ENCODE results near the gene ARID1B. TPM values are rescaled to one million over a fixed set of nuclear protein-coding genes. Genes with fewer than 3 reads are reported as not detected.

Gene ARID1B
- total and polyA plus RNA-seq, 10 of the 15 experiments (the other 5 are each of a cell fraction or from before 2014, with no cell fraction given), result 24.7 to 133 (median 54.6) TPM

DNA sequence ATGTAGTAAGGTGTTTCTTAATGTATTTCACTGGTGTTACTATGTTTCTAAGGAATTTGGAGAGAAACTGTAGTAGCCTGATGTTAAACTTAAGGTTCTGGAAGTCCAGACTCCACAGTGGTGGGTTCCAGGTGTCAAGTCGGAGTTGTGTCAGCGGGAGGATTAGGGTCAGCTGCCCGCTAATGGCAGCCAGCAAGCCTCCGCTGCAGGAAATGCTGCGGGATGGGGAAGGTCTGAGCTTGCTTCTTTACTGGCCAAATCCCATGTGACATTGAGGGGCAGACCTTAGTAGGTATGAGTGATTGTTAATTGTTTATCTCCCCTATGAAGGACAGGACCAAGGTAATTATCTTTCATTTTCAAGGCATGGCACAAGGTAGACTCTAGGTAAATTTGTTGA lies 3.7 kb upstream of the ARID1B start:
- Histone ChIP-seq H3K36me3 (ENCODE audit: control insufficient read depth in 2 of 2, insufficient read depth in 2 of 2, low read length in 1 of 2) (no peaks in the 10 kb centered on the region), H4K20me1 (ENCODE audit: control insufficient read depth, insufficient read depth) (no peaks in the 10 kb centered on the region), H3K4me1 (ENCODE audit: control insufficient read depth, insufficient read depth, low read length) (peaks cover 21% of the 10 kb centered on the region), H3K4me2 (ENCODE audit: control insufficient read depth, insufficient read depth) (no peak overlapping the region), H3K4me3 (no peak overlapping the region), H3K79me2 (ENCODE audit: control insufficient read depth, insufficient read depth, low read length) (peaks cover 33% of the 10 kb centered on the region), H3K27me3 (replicated peaks in 1 of 2; ENCODE audit: control insufficient read depth in 2 of 2, insufficient read depth in 2 of 2, low read length in 1 of 2) (no peaks in the 10 kb centered on the region), H3K27ac (ENCODE audit: control insufficient read depth, insufficient read depth) (no peak overlapping the region), H3K9me3 (replicated peaks; ENCODE audit: control insufficient read depth, insufficient read depth, low read length) (no peaks in the 10 kb centered on the region), H3K9ac (ENCODE audit: control insufficient read depth, insufficient read depth, low read length) (no peak overlapping the region), H2AFZ (ENCODE audit: control insufficient read depth, low read depth, low read length) (no peak overlapping the region)
- 97% methylated on average over 5 of the region's 5 CpGs for WGBS (ENCODE audit: insufficient coverage, insufficient replicate concordance, low lambda C conversion rate, missing lambda C conversion rate)
- no peak for TF ChIP-seq HDAC2 (IDR thresholded peaks at IDR 0.05)
- 0 out of 4 replicates have a peak, but pooled peaks of 1 of the 2 experiments have one; percentile 32 for TF ChIP-seq CEBPB (IDR thresholded peaks at IDR 0.05; ENCODE audit: borderline replicate concordance in 1 of 2, low read depth in 2 of 2, low read length in 2 of 2)
- intact Hi-C loops (cut with micrococcal nuclease; ENCODE audit: unreplicated experiment) (loop anchor here (10.0 kb wide), 1 partner anchor 379 kb away; no protein-coding TSS in a partner anchor), in situ Hi-C loops (cut with MboI) (no loop called here)
- SMC1A ChIA-PET (ENCODE audit: uncharacterized antibody, unreplicated experiment), result interaction anchor here (0.7 to 1.5 kb wide), 5 partner anchors 16 to 73 kb away, joined by 3 to 10 read pairs (median 4); no protein-coding TSS in a partner anchor
- FAIRE-seq (no peak), ATAC-seq (no peak), DNase-seq (ENCODE audit: low read depth, low spot score) (no peak)
- RAD21 ChIA-PET (ENCODE audit: unreplicated experiment), result interaction anchor here (0.6 to 1.0 kb wide), 3 partner anchors 52 to 135 kb away, joined by 3 to 6 read pairs (median 3); no protein-coding TSS in a partner anchor
- POLR2A ChIA-PET, result interaction anchor here (0.6 kb wide), 1 partner anchor 40 kb away, joined by 5 read pairs; no protein-coding TSS in a partner anchor
- no TSS peak for BruUV-seq (replicated peaks)
- CTCF ChIA-PET, result no interaction called here

DNA sequence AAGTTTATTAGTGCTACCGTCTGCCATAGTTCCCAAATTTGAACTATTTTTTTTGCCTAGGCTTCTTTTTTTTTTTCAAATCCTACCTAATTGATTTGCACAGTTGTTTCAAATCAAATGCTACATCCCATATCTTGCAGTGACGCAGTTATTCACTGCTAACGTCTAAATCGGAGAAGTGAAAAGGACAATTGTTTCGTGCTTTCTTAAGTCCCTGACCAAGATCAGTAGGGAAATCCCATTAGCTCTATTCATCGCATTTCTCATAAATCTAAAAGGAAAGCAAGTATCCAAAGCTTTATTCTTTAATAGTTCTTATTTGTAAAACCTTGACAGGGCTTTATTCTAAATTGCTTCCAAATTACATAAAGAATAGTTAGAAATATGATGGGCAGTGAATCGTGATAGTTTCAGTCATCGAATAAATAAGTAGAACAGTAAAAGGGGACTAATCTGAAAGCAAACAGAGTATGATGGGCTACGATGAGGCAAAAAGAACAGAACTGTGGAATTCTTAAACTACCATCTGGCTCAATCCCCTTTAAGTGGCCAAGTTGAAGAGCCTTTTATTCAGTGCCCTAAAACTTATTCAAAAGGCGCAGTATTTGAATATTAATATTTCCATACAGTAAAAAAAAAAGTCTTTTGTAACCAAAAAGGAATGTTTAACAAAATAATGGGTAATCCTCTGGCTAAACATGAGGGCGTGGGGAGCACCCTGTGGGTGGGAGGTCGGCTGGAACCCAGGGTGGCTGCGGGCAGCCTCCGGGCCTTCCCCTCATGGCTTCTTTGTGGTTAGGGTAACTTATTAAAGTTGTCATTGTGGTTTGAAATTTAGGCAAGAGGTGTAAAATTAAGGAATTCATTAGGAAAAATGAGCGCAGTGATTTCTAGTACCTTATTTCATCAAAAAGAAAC lies 3.0 kb upstream of the ARID1B start:
- no peak overlapping the region for H3K27ac ChIP-seq (ENCODE audit: control insufficient read depth, insufficient read depth)
- H3K9me3 ChIP-seq (replicated peaks; ENCODE audit: control insufficient read depth, insufficient read depth, low read length), result no peaks in the 10 kb centered on the region
- no TSS peak for BruUV-seq (replicated peaks)
- H2AFZ ChIP-seq (ENCODE audit: control insufficient read depth, low read depth, low read length), result no peak overlapping the region
- no peaks in the 10 kb centered on the region for H3K27me3 ChIP-seq (replicated peaks in 1 of 2; ENCODE audit: control insufficient read depth in 2 of 2, insufficient read depth in 2 of 2, low read length in 1 of 2)
- peak overlapping the region; percentile 19 for H3K4me2 ChIP-seq (ENCODE audit: control insufficient read depth, insufficient read depth)
- intact Hi-C loops (cut with micrococcal nuclease; ENCODE audit: unreplicated experiment) (loop anchor here (10.0 kb wide), 1 partner anchor 379 kb away; no protein-coding TSS in a partner anchor), in situ Hi-C loops (cut with MboI) (no loop called here)
- DNase-seq (ENCODE audit: low read depth, low spot score) (no peak), FAIRE-seq (no peak), ATAC-seq (no peak)
- peaks cover 17% of the 10 kb centered on the region for H3K4me1 ChIP-seq (ENCODE audit: control insufficient read depth, insufficient read depth, low read length)
- 91% methylated on average over 15 of the region's 15 CpGs for WGBS (ENCODE audit: insufficient coverage, insufficient replicate concordance, low lambda C conversion rate, missing lambda C conversion rate)
- H3K9ac ChIP-seq (ENCODE audit: control insufficient read depth, insufficient read depth, low read length), result no peak overlapping the region
- RAD21 ChIA-PET (ENCODE audit: unreplicated experiment), result interaction anchor here (0.6 to 1.0 kb wide), 3 partner anchors 52 to 136 kb away, joined by 3 to 6 read pairs (median 3); no protein-coding TSS in a partner anchor
- H3K4me3 ChIP-seq, result no peak overlapping the region
- SMC1A ChIA-PET (ENCODE audit: uncharacterized antibody, unreplicated experiment), result interaction anchor here (0.7 to 1.5 kb wide), 5 partner anchors 15 to 74 kb away, joined by 3 to 10 read pairs (median 4); no protein-coding TSS in a partner anchor
- no peaks in the 10 kb centered on the region for H4K20me1 ChIP-seq (ENCODE audit: control insufficient read depth, insufficient read depth)
- peaks cover 40% of the 10 kb centered on the region for H3K79me2 ChIP-seq (ENCODE audit: control insufficient read depth, insufficient read depth, low read length)
- POLR2A ChIA-PET, result interaction anchor here (0.6 kb wide), 1 partner anchor 41 kb away, joined by 5 read pairs; no protein-coding TSS in a partner anchor
- CTCF ChIA-PET, result no interaction called here
- H3K36me3 ChIP-seq (ENCODE audit: control insufficient read depth in 2 of 2, insufficient read depth in 2 of 2, low read length in 1 of 2), result no peaks in the 10 kb centered on the region
- TF ChIP-seq HDAC6 (IDR thresholded peaks at IDR 0.05; ENCODE audit: unreplicated experiment) (no peak), MEF2B (IDR thresholded peaks at IDR 0.05; ENCODE audit: partially characterized antibody, poor library complexity, severe bottlenecking) (peak; percentile 12), FOXK2 (IDR thresholded peaks at IDR 0.05) (no peak), MYB (IDR thresholded peaks at IDR 0.05; ENCODE audit: borderline replicate concordance, low read depth, low read length) (no peak), CBFB (IDR thresholded peaks at IDR 0.05; ENCODE audit: low read depth) (peak; percentile 54; the same call in 1 of the 2 replicates), PAX8 (IDR thresholded peaks at IDR 0.05) (no peak), PML (IDR thresholded peaks at IDR 0.05; ENCODE audit: low read length) (0 out of 2 replicates have a peak, but pooled peaks have one; percentile 36), ASH2L (IDR thresholded peaks at IDR 0.05; ENCODE audit: borderline replicate concordance, low read depth) (no peak), ESRRA (IDR thresholded peaks at IDR 0.05; ENCODE audit: low read length) (no peak), DPF2 (IDR thresholded peaks at IDR 0.05) (peak; percentile 43; the same call in 1 of the 2 replicates), WRNIP1 (IDR thresholded peaks at IDR 0.05; ENCODE audit: borderline replicate concordance, low read depth, low read length) (no peak), MYC (IDR thresholded peaks at IDR 0.05; ENCODE audit: insufficient read depth, insufficient read length, insufficient replicate concordance, low read length, severe bottlenecking) (no peak), ZSCAN29 (IDR thresholded peaks at IDR 0.05) (no peak), SUPT20H (IDR thresholded peaks at IDR 0.05; ENCODE audit: borderline replicate concordance, control insufficient read depth, low read depth, low read length) (no peak), NFYA (IDR thresholded peaks at IDR 0.05; ENCODE audit: borderline replicate concordance, low read depth, low read length) (no peak)

Measured in GM12878 (cell line).